Anterior cingulate cortex (tissue), 58 donors: Measurements from ENCODE around the gene TBXAS1.

ENCODE experiments used
- DNase-seq, 58 donors: peaks; one replicate each; lab custom pipeline; 2025; lab: John Stamatoyannopoulos, UW

The TBXAS1 gene

GRCh38 chr7:139993169-139993568 lies 164.1 kb downstream of the TBXAS1 start:
- no peak for DNase-seq

- no peak for DNase-seq
Measured at GRCh38 chr7:139993592-139993991, 164.5 kb downstream of the TBXAS1 start.

GRCh38 chr7:139994356-139994755 lies 165.3 kb downstream of the TBXAS1 start:
- peak in 8 of 58 donors; percentile 11 to 57 (median 20) for DNase-seq

GRCh38 chr7:139995017-139995915 lies 166.2 kb downstream of the TBXAS1 start:
- peak in 52 of 58 donors; percentile 3 to 84 (median 60) for DNase-seq

GRCh38 chr7:139998572-139998971 lies 169.5 kb downstream of the TBXAS1 start:
- DNase-seq = no peak

- DNase-seq = no peak
Measured at GRCh38 chr7:139999516-139999915, 170.5 kb downstream of the TBXAS1 start.

GRCh38 chr7:140000666-140001268 lies 171.7 kb downstream of the TBXAS1 start:
- no peak for DNase-seq

- DNase-seq = peak in 10 of 58 donors; percentile 2 to 30 (median 10)
Measured at GRCh38 chr7:140003913-140004382, 174.9 kb downstream of the TBXAS1 start.

GRCh38 chr7:140004672-140005071 lies 175.6 kb downstream of the TBXAS1 start:
- no peak for DNase-seq

GRCh38 chr7:140005341-140005740 lies 176.3 kb downstream of the TBXAS1 start:
- no peak for DNase-seq

- DNase-seq = peak in 1 of 58 donors; percentile 22
Measured at GRCh38 chr7:140005754-140006503, 176.9 kb downstream of the TBXAS1 start.

- DNase-seq = no peak
Measured at GRCh38 chr7:140006600-140006999, 177.5 kb downstream of the TBXAS1 start.

GRCh38 chr7:140007051-140007690 lies 178.1 kb downstream of the TBXAS1 start:
- no peak for DNase-seq

- DNase-seq = no peak
Measured at GRCh38 chr7:140008755-140009610, 179.9 kb downstream of the TBXAS1 start.

- no peak for DNase-seq
Measured at GRCh38 chr7:140009735-140010134, 180.7 kb downstream of the TBXAS1 start.

- DNase-seq = peak in 1 of 58 donors; percentile 8
Measured at GRCh38 chr7:140010194-140010895, 181.3 kb downstream of the TBXAS1 start.

- no peak for DNase-seq
Measured at GRCh38 chr7:140013676-140014075, 184.6 kb downstream of the TBXAS1 start.

- DNase-seq = no peak
Measured at GRCh38 chr7:140014123-140014522, 185.1 kb downstream of the TBXAS1 start.

GRCh38 chr7:140015471-140015970 lies 186.5 kb downstream of the TBXAS1 start:
- DNase-seq = no peak
